Panc1 (cell line): ENCODE results near the gene PDGFRA. TPM values are rescaled to one million over a fixed set of nuclear protein-coding genes. Genes with fewer than 3 reads are reported as not detected.

Source experiments
- ATAC-seq: fragments of 200-7000 bp; cut with Tn5 transposase; 2 replicates; pipeline ENCODE4 v1.9.1; 2020; ENCODE audit warnings: mild to moderate bottlenecking, moderate library complexity
- BruUV-seq: library from RNA; stranded (reverse); fragments of 400-500 nt; replicated peaks from 2 replicates; lab custom pipeline; 2021; lab: Mats Ljungman, UMichigan
- CTCF ChIA-PET: fragments of 300-600 bp; sonication (Branson Sonifier 250); formaldehyde crosslinking; loops from one replicate; lab custom pipeline; 2022; ENCODE audit warnings: antibody characterized with exemption; lab: Charles Lee
- POLR2A ChIA-PET: fragments of 300-600 bp; sonication (Branson Sonifier 250); formaldehyde crosslinking; loops from one replicate; lab custom pipeline; 2022; ENCODE audit warnings: antibody characterized with exemption; lab: Charles Lee
- DNase-seq: peaks from one replicate; pipeline ENCODE4 v3.0.0-alpha.2; 2010; ENCODE audit warnings: low read depth, low spot score
- H3K27ac ChIP-seq: 2 replicates; pipeline ENCODE4 v1.5.1; 2011; ENCODE audit warnings: mild to moderate bottlenecking, low read length, inconsistent platforms
- H3K27me3 ChIP-seq: fragments of 200-500 bp; sonication (Bioruptor generic); 2 replicates; pipeline ENCODE4 v1.6.0; 2014; ENCODE audit warnings: low read length, inconsistent platforms; ENCODE audit not compliant: control insufficient read depth, insufficient read depth
- H3K36me3 ChIP-seq: fragments of 200-500 bp; sonication (Bioruptor generic); 2 replicates; pipeline ENCODE4 v1.5.1; 2014; ENCODE audit warnings: inconsistent platforms, mild to moderate bottlenecking, low read length, moderate library complexity; ENCODE audit not compliant: control insufficient read depth, insufficient read depth
- H3K4me1 ChIP-seq: 2 replicates; pipeline ENCODE4 v1.5.1; 2011; ENCODE audit warnings: inconsistent platforms, mild to moderate bottlenecking, low read length, moderate library complexity; ENCODE audit not compliant: control insufficient read depth, insufficient read depth
- H3K4me3 ChIP-seq, 2 experiments: 2 replicates each; pipeline ENCODE4 v1.5.1; 2011 to 2012; ENCODE audit warnings: low read depth in 2 of 2, low read length in 2 of 2, mild to moderate bottlenecking in 2 of 2, inconsistent platforms in 1 of 2, moderate library complexity in 1 of 2
- H3K9me3 ChIP-seq: fragments of 200-500 bp; sonication (Bioruptor generic); 2 replicates; pipeline ENCODE4 v1.5.1; 2014; ENCODE audit warnings: low read depth, mild to moderate bottlenecking, inconsistent platforms, low read length, moderate library complexity; ENCODE audit not compliant: control insufficient read depth, insufficient read depth
- CTCF ChIP-seq: fragments of 450-650 bp; IDR thresholded peaks from 2 replicates; pipeline ENCODE4 v1.5.1; 2017; ENCODE audit warnings: mild to moderate bottlenecking
- POLR2AphosphoS5 ChIP-seq: IDR thresholded peaks from 2 replicates; pipeline ENCODE4 v1.6.1; 2012; ENCODE audit warnings: mild to moderate bottlenecking, low read depth, low read length, moderate library complexity
- REST ChIP-seq, 2 experiments: IDR thresholded peaks; 2 replicates each; pipeline ENCODE4 v1.6.1; 2011 to 2012; ENCODE audit warnings: low read depth in 2 of 2, control low read depth in 1 of 2, low read length in 1 of 2, mild to moderate bottlenecking in 1 of 2, moderate library complexity in 1 of 2; ENCODE audit not compliant: insufficient read depth in 1 of 2
- SIN3A ChIP-seq: IDR thresholded peaks from 2 replicates; pipeline ENCODE4 v1.6.1; 2012; ENCODE audit warnings: low read depth, mild to moderate bottlenecking, low read length, moderate library complexity, borderline replicate concordance; ENCODE audit not compliant: insufficient read depth
- TCF7L2 ChIP-seq: IDR thresholded peaks from 2 replicates; pipeline ENCODE4 v1.6.1; 2011; ENCODE audit warnings: mild to moderate bottlenecking, low read depth, low read length, inconsistent platforms
- in situ Hi-C: cut with HindIII; loops from 2 replicates; pipeline ENCODE4 v1.10.0; 2016; ENCODE audit warnings: low sequenced_read_pairs, low pct_unique_long_range_greater_than_20kb
- intact Hi-C: fragments of 100-400 bp; cut with micrococcal nuclease; formaldehyde crosslinking; loops from one replicate; pipeline ENCODE4 v1.10.0; 2022; ENCODE audit not compliant: unreplicated experiment
- total RNA-seq: library from RNA; stranded (reverse); gene quantifications from one replicate; pipeline ENCODE4 v1.2.1, GENCODE V29; 2021; ENCODE audit not compliant: unreplicated experiment

Gene PDGFRA
- total RNA-seq, 1 experiment from 2014 or later: 0.15 TPM

- Histone ChIP-seq H3K9me3 (no peaks in the 10 kb centered on the region), H3K27ac (no peak overlapping the region), H3K4me3 (no peak overlapping the region), H3K27me3 (no peaks in the 10 kb centered on the region; the same call in 1 of the 2 replicates), H3K36me3 (no peaks in the 10 kb centered on the region), H3K4me1 (no peaks in the 10 kb centered on the region)
- no peak for TF ChIP-seq TCF7L2
- no peak for TF ChIP-seq SIN3A
- no peak for TF ChIP-seq POLR2AphosphoS5
- no peak for TF ChIP-seq CTCF
- no peak for TF ChIP-seq REST (IDR thresholded peaks at IDR 0.05; ENCODE audit: insufficient read depth in 1 of 2, low read depth in 2 of 2, low read length in 1 of 2)
- DNase-seq (no peak), ATAC-seq (no peak)
- in situ Hi-C loops (no loop called here), intact Hi-C loops (no loop called here)
- BruUV-seq: no TSS peak
- POLR2A ChIA-PET: no interaction called here
- CTCF ChIA-PET: interaction anchor here (0.8 kb wide), 1 partner anchor 115 kb away, joined by 5 read pairs; no protein-coding TSS in a partner anchor
These were observed 16.1 kb upstream of the PDGFRA start for GRCh38 chr4:54213001-54213400.

GRCh38 chr4:54213761-54214160 is 15.3 kb upstream of the PDGFRA start:
- DNase-seq (no peak), ATAC-seq (no peak)
- in situ Hi-C loops (no loop called here), intact Hi-C loops (no loop called here)
- no peak overlapping the region for H3K4me3 ChIP-seq
- no peaks in the 10 kb centered on the region for H3K36me3 ChIP-seq
- ChIA-PET CTCF (no interaction called here), POLR2A (no interaction called here)
- no peak for TF ChIP-seq TCF7L2
- no peak for TF ChIP-seq SIN3A
- no peak for TF ChIP-seq CTCF
- TF ChIP-seq REST (IDR thresholded peaks at IDR 0.05; ENCODE audit: insufficient read depth in 1 of 2, low read depth in 2 of 2, low read length in 1 of 2): no peak
- no peak for TF ChIP-seq POLR2AphosphoS5
- no TSS peak for BruUV-seq
- no peak overlapping the region for H3K27ac ChIP-seq
- H3K4me1 ChIP-seq: no peaks in the 10 kb centered on the region
- H3K27me3 ChIP-seq: no peaks in the 10 kb centered on the region; the same call in 1 of the 2 replicates
- no peaks in the 10 kb centered on the region for H3K9me3 ChIP-seq
